OCI-M2 (cell line): ENCODE measurements around the gene SCN3B.

Experiments
- DNase-seq: peaks from one replicate; lab custom pipeline; 2025; ENCODE audit not compliant: unreplicated experiment; lab: John Stamatoyannopoulos, UW

SCN3B gene

DNA sequence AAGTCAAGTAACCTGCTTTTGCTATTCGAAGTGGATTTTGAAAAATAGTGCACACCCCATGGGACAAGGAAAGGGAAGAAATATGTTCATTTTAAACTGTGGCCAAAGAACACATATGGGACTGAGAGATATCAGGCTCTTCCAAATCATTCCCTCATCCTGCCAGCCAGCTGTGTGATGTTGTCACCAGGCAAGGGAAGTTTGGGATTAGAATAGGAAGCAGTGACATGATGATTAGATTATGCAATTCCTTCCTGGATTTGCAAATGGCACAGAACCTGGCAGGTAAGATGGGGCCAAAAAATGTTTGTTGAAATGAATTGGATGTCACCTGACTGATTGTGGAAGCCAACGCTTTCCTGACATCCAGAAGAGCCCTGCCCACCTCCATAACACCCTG is 4.9 kb upstream of the SCN3B start:
- DNase-seq, result no peak

DNA sequence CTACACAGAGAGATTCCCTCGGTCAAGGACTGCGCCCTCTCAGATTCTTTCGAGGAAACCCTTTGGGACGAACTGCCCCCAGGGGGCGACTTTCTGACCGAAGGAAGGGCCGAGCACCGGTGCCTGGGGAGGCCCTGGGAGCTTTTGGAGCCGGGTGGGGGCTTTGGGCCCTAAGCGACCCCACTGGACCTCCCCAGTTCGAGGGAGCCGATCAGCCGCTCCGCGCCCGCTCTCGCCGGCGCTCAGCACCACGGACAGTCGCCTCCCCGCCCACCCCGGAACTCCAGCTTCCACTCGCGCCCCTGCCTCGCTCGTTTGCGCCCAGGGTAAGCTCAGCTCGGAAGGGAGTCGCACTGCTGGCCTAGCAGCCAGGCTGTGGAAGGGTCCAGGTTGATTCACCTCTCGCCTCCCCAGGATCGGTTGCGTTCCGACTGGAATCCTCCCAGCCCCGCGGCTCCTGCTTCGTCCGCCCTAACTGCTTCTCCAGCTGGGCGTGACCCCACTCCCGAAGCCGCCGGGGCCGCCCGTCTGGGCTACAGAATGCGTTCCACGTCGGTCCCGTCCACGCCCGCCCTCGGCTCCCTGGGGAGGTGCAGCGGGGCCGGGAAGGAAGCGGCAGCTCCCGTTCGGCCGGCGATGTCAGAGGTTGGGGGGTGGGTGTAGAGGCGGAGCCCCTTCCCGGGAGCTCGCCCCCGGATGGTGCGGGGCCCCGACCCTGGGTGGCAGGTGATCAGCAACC is 428 bp downstream of the SCN3B start:
- no peak for DNase-seq

DNA sequence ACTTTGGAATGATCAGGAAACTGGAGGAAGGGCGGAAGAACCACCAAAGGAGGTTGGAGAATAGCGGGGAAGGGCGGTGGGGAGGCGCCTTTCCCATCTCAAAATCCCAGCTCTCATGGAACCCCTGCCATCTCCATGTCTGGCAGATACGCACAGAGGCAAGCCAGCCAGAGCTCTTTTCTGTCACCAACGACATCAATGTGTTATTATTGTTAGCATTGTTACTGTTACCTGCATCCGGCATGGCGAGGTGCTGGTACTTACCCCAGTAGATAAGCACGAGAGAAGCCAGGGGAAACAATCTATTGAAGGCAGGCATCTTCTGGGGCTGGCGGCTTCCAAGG is 969 bp downstream of the SCN3B start:
- no peak for DNase-seq

GRCh38 chr11:123652599-123652998 is 1.8 kb downstream of the SCN3B start:
- DNase-seq, result no peak

DNA sequence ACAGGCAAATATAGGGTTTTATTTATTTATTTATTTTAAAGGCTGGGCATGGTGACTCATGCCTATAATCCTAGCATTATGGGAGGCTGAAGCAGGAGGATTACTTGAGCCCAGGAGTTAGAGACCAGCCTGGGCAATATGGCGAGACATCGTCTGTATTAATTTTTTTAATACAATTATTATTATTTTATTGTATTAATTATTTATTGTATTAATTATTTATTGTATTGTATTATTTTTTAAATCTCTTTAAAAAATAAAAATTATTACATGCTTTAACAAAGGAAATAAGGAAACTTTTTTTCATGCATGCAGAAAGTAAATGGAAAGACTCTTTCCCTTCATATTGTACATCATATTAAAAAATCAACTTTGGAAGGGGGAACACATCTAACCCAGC is 3.5 kb downstream of the SCN3B start:
- DNase-seq, result no peak

DNA sequence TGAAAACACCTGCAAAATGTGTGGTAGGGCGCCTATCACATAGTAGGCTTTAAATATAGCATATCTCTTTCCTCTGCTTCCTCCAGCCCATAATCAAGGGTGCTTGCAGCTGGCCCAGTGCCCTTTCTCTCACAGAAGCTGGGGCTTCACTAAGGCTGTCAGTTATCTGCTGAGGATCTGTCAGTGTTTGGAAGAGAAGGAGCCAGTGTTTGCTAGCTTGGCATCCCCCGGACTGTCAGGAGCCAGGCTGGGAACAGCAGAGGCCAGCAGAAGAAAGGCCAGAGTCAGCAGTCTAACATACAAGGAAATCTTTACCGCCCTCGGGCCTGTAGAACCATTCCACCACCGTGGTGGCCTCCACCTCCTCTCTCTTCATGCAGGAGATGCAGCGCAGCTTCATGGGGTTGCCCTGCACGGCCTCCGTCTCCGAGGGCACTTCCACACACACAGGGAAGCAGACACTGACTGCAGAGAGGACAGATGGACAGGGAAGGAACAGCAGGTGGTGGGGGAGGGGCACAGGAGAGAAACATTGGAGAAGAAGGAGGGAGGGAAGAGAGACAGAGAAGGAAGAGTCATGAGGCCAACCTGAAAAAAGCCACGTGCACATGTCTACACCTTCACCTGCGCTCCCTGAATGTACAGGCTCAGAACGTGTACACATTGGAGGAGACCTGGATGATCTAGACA is 9.0 kb downstream of the SCN3B start:
- no peak for DNase-seq

DNA sequence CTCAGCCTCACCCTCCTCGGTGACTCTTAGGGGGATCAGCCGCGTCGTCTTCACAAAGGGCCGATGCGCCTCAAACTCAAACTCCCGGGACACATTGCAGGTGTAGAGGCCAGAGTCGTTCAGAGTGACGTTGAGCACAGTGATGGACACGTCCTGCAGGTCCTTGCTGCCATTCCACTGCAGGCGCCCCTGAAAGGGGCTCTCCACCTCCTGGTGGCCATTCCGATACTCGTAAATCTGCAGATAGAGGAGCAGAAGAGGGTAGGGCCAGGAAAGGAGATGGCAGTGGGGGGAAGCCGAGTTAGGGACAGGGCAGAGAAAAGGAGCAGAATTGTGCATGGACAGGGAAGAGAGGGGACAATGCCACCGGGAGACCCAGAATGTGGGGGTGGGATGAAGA is 12.0 kb downstream of the SCN3B start:
- DNase-seq, result no peak

DNA sequence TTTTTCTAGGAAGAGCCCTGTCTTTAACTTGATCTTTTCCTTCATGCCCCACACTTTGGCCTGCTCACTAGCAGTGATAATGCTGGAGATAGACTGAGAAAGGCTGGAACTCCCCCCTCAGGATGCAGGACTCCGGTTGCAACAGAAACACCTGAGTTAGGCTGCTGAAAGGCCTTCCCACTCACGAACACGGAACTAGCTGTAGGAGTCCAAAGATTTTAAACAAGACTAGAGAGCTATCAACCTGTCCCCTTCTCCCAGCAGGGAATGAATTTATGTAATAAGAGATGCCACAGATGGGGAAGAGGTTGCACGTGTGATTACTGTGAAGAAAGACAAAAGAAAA is 13.0 kb downstream of the SCN3B start:
- no peak for DNase-seq

GRCh38 chr11:123640677-123641494 is 13.5 kb downstream of the SCN3B start:
- no peak for DNase-seq

- no peak for DNase-seq
Observed at GRCh38 chr11:123640029-123640428, 14.4 kb downstream of the SCN3B start.

- no peak for DNase-seq
Observed at GRCh38 chr11:123630126-123630608, 24.3 kb downstream of the SCN3B start.

DNA sequence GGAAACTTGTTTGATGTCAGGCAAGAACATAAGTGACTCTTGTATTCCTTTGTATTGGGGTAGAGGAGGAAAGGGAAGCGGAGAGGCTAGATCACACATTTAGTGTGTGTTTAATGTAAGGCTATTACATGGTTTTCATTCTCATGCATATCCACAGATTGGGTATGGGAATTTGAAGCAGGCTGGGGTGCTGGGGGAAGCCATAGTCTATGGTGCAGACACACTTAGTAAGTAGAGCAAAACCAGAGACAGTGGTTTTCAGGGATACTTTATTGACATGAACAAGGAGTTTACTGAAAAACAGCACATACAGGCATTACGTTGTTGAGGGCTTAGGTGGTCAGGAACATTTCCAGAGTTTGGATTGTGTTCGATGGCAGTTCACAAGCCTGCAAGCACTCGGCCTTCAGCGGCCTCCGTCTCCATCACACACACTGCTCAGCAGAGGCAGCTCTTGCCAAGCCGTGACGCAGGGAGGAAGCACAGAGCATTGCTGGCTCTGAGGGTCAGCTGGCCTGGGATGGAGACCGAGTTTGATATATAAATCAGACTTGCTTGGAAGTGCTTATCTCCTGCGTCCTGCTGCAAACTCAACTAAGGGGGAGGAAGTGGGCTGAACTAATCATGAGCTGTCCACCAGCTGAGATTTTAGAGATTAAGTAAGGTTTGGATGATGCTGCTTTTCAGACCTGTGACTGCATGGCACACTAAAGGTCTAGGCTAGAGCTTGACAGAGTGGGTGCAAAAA is 25.3 kb downstream of the SCN3B start:
- no peak for DNase-seq

DNA sequence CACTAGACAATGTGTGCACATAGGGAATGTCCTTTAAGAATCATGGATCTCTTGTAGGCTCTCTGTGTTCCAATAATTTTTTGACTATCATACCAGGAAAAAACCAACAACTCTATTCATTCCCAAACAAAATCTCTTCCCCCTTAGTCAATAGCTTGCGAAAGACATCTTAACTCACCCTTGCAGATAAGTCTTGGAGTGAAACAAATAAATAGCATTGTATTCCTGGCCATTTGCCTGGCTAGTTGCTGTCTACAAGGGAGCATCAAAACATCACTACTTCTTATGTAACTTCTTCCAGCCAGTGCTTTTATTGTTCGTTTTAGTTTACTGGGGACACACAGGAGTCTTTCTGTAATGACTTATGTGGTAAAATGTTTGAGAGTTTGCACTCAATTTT is 29.4 kb downstream of the SCN3B start:
- DNase-seq, result no peak

GRCh38 chr11:123622576-123622975 is 31.8 kb downstream of the SCN3B start:
- DNase-seq, result no peak

DNA sequence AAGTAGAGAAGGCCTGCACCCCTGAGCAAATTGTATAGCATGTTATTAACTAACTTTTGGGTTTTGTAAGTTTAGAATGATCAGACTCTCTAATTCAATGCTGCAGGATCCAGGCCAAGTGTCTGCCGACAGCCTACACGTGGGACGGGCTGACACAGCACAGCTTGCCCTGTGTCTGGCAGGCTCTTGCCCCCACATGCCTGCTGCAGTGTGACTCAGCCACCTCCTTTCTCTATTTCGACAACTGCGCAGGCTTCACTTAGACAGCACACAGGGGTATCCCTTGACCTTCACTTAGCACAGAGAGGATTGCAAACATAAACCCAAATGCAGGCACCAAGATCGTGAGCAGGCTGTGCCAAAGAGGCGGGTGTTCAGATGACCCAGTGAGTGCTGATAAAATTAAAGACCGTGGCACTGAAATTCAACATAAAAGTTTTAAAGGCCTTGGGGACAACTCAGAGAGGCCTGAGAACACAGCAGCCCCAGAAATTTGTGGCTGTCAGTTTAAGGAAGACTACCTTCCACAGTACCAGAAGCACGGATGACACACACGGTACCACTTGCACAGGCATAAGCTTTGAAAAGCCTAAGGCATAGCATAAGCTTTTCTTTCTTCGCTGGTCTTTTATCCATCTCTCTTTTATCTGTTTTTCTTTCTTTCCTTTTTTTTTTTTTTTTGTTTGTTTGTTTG is 37.8 kb downstream of the SCN3B start:
- no peak for DNase-seq

DNA sequence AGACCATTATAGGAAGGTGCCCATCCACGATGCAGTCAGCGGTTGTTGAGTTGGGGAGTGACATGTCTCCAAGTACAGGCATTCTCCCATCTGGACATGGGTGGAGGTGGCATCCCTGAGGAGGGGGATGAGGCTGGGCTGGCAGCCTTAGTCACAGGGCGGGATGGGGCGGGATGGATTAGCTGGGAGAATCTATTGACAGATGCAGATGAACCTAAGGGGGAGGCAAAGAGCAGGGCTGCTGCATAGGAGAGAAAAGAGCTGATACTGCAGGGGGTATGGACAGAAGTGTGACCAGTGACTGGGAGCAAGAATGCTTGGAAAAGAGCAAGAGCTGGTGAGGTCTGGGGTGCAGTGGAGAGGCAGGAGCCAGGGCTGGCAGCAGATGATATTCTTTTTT is 42.7 kb downstream of the SCN3B start:
- DNase-seq, result no peak

GRCh38 chr11:123608945-123609344 is 45.5 kb downstream of the SCN3B start:
- DNase-seq, result no peak

- DNase-seq, result no peak
Observed at GRCh38 chr11:123608371-123608770, 46.1 kb downstream of the SCN3B start.

GRCh38 chr11:123607781-123608180 is 46.6 kb downstream of the SCN3B start:
- no peak for DNase-seq

GRCh38 chr11:123603666-123604065 is 50.8 kb downstream of the SCN3B start:
- no peak for DNase-seq

DNA sequence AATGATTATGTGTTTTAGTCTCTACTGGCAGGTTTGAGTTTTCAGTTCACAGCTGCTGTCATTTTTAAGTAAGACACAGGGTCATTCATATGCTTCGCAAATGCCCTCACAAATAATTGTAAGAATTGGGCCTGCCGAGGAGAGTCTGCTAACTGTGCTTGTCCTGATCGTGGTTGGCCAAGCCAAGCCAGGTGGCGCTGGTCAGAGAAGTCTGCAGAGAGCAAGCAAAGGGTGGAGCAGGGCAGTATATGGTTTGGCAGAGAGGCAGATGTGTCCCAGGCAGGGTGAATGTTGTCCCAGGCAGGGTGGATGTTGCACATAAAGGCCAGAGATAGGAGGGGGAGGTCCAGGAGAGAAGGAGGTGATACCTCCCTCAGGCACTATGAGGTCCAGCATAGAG is 52.7 kb downstream of the SCN3B start:
- DNase-seq, result no peak
